H1 (cell line): ENCODE data around the gene FITM2.

ENCODE experiments used
- CTCF ChIP-seq, 3 experiments: IDR thresholded peaks; 1 replicate in 2 of 3; 2 replicates in 1 of 3; pipeline versions ENCODE4 v1.5.1 to v1.6.1; 2011; ENCODE audit warnings: low read length in 3 of 3, mild to moderate bottlenecking in 3 of 3, inconsistent platforms in 2 of 3, low read depth in 1 of 3, moderate library complexity in 1 of 3; ENCODE audit not compliant: insufficient read depth in 1 of 3; ENCODE audit errors: control extremely low read depth in 1 of 3
- E2F6 ChIP-seq: IDR thresholded peaks from 2 replicates; pipeline ENCODE4 v1.6.1; 2012; ENCODE audit warnings: inconsistent platforms
- EZH2 ChIP-seq: fragments of 200-600 bp; sonication (generic); IDR thresholded peaks from 2 replicates; pipeline ENCODE4 v1.7.1; 2012; ENCODE audit warnings: low read depth, mild to moderate bottlenecking, moderate library complexity, low read length, inconsistent platforms; ENCODE audit not compliant: severe bottlenecking
- FOSL1 ChIP-seq: IDR thresholded peaks from 2 replicates; pipeline ENCODE4 v1.6.1; 2011; ENCODE audit warnings: mild to moderate bottlenecking, low read depth, low read length, moderate library complexity; ENCODE audit not compliant: insufficient read depth
- GABPA ChIP-seq: IDR thresholded peaks from 2 replicates; pipeline ENCODE4 v1.6.1; 2011; ENCODE audit warnings: mild to moderate bottlenecking, low read length, moderate library complexity, borderline replicate concordance; ENCODE audit not compliant: insufficient read depth
- HDAC2 ChIP-seq, 2 experiments: fragments of 300-600 bp in 1 of 2; sonication (generic) in 1 of 2; IDR thresholded peaks; 2 replicates each; pipeline ENCODE4 v1.6.1; 2011 to 2012; ENCODE audit warnings: low read depth in 2 of 2, low read length in 2 of 2, mild to moderate bottlenecking in 2 of 2, moderate library complexity in 2 of 2, borderline replicate concordance in 1 of 2, inconsistent platforms in 1 of 2
- JUN ChIP-seq: IDR thresholded peaks from 2 replicates; pipeline ENCODE4 v1.6.1; 2011; ENCODE audit warnings: low read depth, mild to moderate bottlenecking, improper control_type of control experiment, low read length
- JUND ChIP-seq: IDR thresholded peaks from 2 replicates; pipeline ENCODE4 v1.6.1; 2011; ENCODE audit warnings: mild to moderate bottlenecking, improper control_type of control experiment, low read length
- KDM1A ChIP-seq: fragments of 200-600, 300-600 bp; sonication (generic); IDR thresholded peaks from 2 replicates; pipeline ENCODE4 v1.7.1; 2016; ENCODE audit warnings: mild to moderate bottlenecking, low read length, borderline replicate concordance
- POLR2A ChIP-seq, 2 experiments: IDR thresholded peaks; 1 replicate in 1 of 2; 2 replicates in 1 of 2; pipeline ENCODE4 v1.6.1; 2011; ENCODE audit warnings: low read depth in 2 of 2, low read length in 2 of 2, mild to moderate bottlenecking in 2 of 2; ENCODE audit errors: control extremely low read depth in 1 of 2
- POLR2AphosphoS5 ChIP-seq: IDR thresholded peaks from 2 replicates; pipeline ENCODE4 v1.6.1; 2011; ENCODE audit warnings: low read depth, low read length
- RAD21 ChIP-seq, 2 experiments: IDR thresholded peaks in 1 of 2; conservative IDR thresholded peaks in 1 of 2; 2 replicates each; pipeline ENCODE4 v1.6.1; 2011; ENCODE audit warnings: low read depth in 2 of 2, low read length in 2 of 2, improper control_type of control experiment in 1 of 2, inconsistent platforms in 1 of 2, mild to moderate bottlenecking in 1 of 2, moderate library complexity in 1 of 2
- ZNF274 ChIP-seq: IDR thresholded peaks from 2 replicates; pipeline ENCODE4 v1.7.0; 2012; ENCODE audit warnings: low read length, borderline replicate concordance; ENCODE audit errors: extremely low read depth

- no peak for TF ChIP-seq CTCF (IDR thresholded peaks at IDR 0.05; ENCODE audit: control extremely low read depth in 1 of 3, insufficient read depth in 1 of 3, low read depth in 1 of 3, low read length in 3 of 3)
- TF ChIP-seq JUN: no peak
- no peak for TF ChIP-seq POLR2AphosphoS5
- TF ChIP-seq POLR2A (IDR thresholded peaks at IDR 0.05; ENCODE audit: control extremely low read depth in 1 of 2, low read depth in 2 of 2, low read length in 2 of 2): no peak
- no peak for TF ChIP-seq JUND
- no peak for TF ChIP-seq RAD21 (IDR thresholded peaks at IDR 0.05 in 1 of 2, conservative IDR thresholded peaks at IDR 0.05 in 1 of 2; ENCODE audit: low read depth in 2 of 2, low read length in 2 of 2)
- TF ChIP-seq E2F6: no peak
- no peak for TF ChIP-seq FOSL1
- TF ChIP-seq EZH2: no peak
- TF ChIP-seq ZNF274: no peak
- TF ChIP-seq KDM1A: no peak
- no peak for TF ChIP-seq GABPA
- no peak for TF ChIP-seq HDAC2 (IDR thresholded peaks at IDR 0.05; ENCODE audit: borderline replicate concordance in 1 of 2, low read depth in 2 of 2, low read length in 2 of 2)
Measured at GRCh38 chr20:44296011-44296410, 15.0 kb downstream of the FITM2 start.
